C4-2B (cell line): ENCODE data around the gene TNS3.

Experiments used
- ZFX ChIP-seq: fragments of 450-650 bp; IDR thresholded peaks from 2 replicates; pipeline ENCODE4 v1.6.1; 2017
- TF ChIP-seq, protein P1 (sequence below): fragments of 450-650 bp; conservative IDR thresholded peaks from 2 replicates; pipeline ENCODE4 v1.5.1; 2017; ENCODE audit warnings: mild to moderate bottlenecking

DNA sequence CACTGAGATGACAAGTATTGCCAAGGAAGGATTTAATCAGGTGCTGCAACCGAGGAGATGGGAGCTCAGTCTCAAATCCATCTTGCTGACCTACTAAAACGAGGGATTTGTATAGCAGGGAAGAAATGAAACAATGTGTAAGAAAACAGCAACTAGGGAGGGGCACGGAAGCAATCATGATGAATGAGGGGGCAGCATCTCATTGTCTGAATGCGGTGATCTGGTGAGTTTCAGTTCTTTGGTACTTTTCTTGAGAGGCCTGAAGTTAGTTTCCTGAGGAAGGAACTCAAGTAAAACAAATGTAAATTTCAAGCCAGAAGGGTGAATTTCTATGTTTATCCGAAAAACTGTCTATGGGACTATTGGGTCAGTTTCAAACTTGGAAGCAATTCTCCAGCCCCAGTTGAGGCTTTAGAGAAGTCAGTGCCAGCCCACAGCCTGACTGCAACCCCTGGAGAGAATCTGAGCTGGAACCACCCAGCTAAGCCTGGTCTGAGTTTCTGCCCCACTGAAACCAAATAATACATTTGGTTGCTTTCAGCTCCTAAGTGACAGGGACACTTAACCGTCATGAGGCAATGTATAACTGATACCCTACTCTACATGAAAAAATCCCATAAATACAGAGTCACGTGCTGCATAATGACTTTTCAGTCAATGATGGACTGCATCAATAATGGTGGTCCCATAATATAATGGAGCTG, 45.8 kb upstream of the TNS3 start:
- TF ChIP-seq, protein P1, sequence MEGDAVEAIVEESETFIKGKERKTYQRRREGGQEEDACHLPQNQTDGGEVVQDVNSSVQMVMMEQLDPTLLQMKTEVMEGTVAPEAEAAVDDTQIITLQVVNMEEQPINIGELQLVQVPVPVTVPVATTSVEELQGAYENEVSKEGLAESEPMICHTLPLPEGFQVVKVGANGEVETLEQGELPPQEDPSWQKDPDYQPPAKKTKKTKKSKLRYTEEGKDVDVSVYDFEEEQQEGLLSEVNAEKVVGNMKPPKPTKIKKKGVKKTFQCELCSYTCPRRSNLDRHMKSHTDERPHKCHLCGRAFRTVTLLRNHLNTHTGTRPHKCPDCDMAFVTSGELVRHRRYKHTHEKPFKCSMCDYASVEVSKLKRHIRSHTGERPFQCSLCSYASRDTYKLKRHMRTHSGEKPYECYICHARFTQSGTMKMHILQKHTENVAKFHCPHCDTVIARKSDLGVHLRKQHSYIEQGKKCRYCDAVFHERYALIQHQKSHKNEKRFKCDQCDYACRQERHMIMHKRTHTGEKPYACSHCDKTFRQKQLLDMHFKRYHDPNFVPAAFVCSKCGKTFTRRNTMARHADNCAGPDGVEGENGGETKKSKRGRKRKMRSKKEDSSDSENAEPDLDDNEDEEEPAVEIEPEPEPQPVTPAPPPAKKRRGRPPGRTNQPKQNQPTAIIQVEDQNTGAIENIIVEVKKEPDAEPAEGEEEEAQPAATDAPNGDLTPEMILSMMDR: no peak
- no peak for TF ChIP-seq ZFX
